IPS-20b (cell line): ENCODE measurements around the gene RAB43.
"Not testable (repeated sequence)": the region's sequence is repeated elsewhere in the genome, so short reads cannot be mapped to it uniquely, and the experiment has no call there.

Experiments
- H3K27ac ChIP-seq: one replicate; pipeline ENCODE4 v1.5.1; 2013; ENCODE audit warnings: low read length
- H3K27me3 ChIP-seq: 2 replicates; pipeline ENCODE4 v1.6.1; 2013; ENCODE audit warnings: mild to moderate bottlenecking, low read length, inconsistent platforms; ENCODE audit not compliant: insufficient read depth
- H3K36me3 ChIP-seq: 2 replicates; pipeline ENCODE4 v1.6.1; 2013; ENCODE audit warnings: low read depth, mild to moderate bottlenecking, inconsistent platforms, low read length, moderate library complexity; ENCODE audit not compliant: insufficient read depth
- H3K4me1 ChIP-seq: 2 replicates; pipeline ENCODE4 v1.6.1; 2013; ENCODE audit warnings: mild to moderate bottlenecking, control low read depth, inconsistent platforms, low read length, moderate library complexity; ENCODE audit not compliant: insufficient read depth
- H3K4me3 ChIP-seq: 2 replicates; pipeline ENCODE4 v1.5.1; 2013; ENCODE audit warnings: mild to moderate bottlenecking, low read length, inconsistent platforms
- H3K9ac ChIP-seq: 2 replicates; pipeline ENCODE4 v1.6.1; 2013; ENCODE audit warnings: low read depth, mild to moderate bottlenecking, inconsistent platforms, low read length, moderate library complexity
- H3K9me3 ChIP-seq: 2 replicates; pipeline ENCODE4 v1.6.1; 2013; ENCODE audit warnings: mild to moderate bottlenecking, low read depth, low read length, inconsistent platforms; ENCODE audit not compliant: insufficient read depth

Gene RAB43

GRCh38 chr3:129121792-129122411 is at the start of gene RAB43:
Gene RAB43, minus strand, starts transcription at chr3:129121804. Its CDS starts 315 bp downstream, at chr3:129121489.
- no peaks in the 10 kb centered on the region for H3K36me3 ChIP-seq
- H3K27ac ChIP-seq, result no peak within 1 kb of the TSS
- H3K9ac ChIP-seq, result peak within 1 kb of the TSS; percentile 83; the same call in 1 of the 2 replicates
- H3K9me3 ChIP-seq, result no peaks in the 10 kb centered on the region
- no peaks in the 10 kb centered on the region for H3K27me3 ChIP-seq
- peaks cover 20% of the 10 kb centered on the region for H3K4me1 ChIP-seq
- peak within 1 kb of the TSS; percentile 84 for H3K4me3 ChIP-seq

DNA sequence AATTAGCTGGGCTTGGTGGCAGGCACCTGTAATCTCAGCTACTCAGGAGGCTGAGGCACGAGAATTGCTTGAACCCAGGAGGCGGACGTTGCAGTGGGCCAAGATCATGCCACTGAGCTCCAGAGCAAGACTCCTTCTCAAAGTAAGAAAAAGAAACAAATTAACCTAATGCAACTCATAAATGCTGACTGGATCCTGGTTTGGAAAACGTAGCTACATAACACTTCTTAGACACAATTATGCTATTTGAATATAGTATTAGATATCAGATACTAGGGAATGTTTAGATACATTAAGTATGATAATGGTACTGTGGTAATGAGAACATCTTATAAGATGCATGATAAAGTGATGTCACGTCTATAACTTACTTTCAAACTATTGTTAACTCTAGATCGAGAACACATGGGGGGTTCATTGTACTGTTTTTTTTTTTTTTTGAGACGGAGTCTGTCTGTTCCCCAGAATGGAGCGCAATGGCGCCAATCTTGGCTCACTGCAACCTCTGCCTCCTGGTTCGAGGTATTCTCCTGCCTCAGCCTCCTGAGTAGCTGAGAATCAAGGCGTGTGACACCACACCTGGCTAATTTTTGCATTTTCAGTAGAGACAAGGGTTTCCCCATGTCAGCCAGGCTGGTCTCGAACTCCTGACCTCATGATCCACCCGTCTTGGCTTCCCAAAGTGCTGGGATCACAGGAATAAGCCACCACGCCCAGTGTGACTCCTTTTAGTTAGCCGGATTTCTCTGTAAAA is 45.2 kb upstream of the RAB43 start:
- Histone ChIP-seq H3K4me3 (no peak overlapping the region), H3K36me3 (peaks cover 56% of the 10 kb centered on the region), H3K4me1 (peaks cover 7% of the 10 kb centered on the region; the same call in 1 of the 2 replicates), H3K27me3 (no peaks in the 10 kb centered on the region), H3K9me3 (no peaks in the 10 kb centered on the region), H3K27ac (no peak overlapping the region), H3K9ac (no peak overlapping the region)

- H3K9me3 ChIP-seq, H3K27me3 ChIP-seq, H3K4me1 ChIP-seq, H3K9ac ChIP-seq, H3K4me3 ChIP-seq, H3K27ac ChIP-seq: not testable (repeated sequence)
- peaks cover 44% of the 10 kb centered on the region for H3K36me3 ChIP-seq
Measured at GRCh38 chr3:129165594-129165993, 44.0 kb upstream of the RAB43 start.

DNA sequence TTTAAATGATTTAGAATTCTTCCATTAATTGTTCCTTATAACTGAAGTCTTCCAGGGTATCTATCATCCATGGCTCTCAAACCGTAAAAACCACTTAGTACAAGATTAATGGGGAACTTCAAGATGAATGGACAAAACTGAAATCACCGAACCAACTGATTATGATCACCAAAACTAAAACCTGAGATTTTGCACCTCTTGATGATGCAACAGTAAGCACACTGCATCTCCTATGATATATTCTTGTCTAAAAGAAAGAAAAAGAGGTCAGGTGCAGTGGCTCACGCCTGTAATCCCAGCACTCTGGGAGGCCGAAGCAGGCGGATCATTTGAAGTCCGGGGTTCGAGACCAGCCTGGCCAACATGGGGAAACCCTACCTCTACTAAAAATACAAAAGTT is 42.9 kb upstream of the RAB43 start:
- Histone ChIP-seq H3K27me3 (no peaks in the 10 kb centered on the region), H3K36me3 (peaks cover 33% of the 10 kb centered on the region), H3K9me3 (no peaks in the 10 kb centered on the region), H3K9ac (no peak overlapping the region), H3K4me1 (peaks cover 8% of the 10 kb centered on the region; the same call in 1 of the 2 replicates), H3K27ac (no peak overlapping the region), H3K4me3 (no peak overlapping the region)

DNA sequence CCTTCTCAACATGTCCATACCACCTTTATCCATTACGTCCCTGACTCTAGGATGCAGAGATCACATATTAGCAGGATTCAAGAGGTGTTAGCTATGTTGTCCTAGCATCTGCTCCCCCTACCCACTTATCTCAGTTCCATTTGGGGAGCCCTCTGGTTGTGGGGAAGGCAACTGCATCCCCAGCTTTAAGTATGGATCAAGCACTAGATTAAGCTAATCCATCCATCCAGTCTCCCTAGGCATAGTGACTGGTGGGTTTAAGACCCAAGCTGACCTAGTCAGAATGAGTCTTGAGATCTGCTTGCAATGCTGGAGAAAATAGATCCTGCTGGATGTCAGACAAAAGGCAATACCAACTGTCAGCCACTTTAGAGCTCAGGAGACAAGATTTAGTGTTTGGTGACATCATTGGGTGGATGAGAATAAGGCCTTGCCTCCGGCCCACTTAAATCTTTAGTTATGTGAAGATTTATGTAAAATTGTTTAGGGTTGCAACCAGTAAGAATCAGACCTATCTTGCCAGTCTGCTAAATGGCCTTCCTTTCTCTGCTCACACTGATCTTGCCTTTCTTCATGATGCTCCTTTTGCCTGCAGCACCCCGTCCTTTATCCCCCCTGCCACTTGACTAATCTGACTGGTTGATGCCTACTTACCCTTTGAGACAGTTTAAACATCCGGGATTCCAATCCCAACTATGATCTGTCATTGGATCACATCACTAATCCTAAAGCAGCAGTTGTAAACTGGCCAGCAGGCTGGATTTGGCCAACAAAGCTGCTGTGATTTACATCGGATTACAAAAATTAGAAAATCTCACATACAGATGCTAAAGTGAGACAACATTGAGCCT is 41.4 kb upstream of the RAB43 start:
- Histone ChIP-seq H3K36me3 (peaks cover 33% of the 10 kb centered on the region), H3K9me3 (no peaks in the 10 kb centered on the region), H3K27ac (no peak overlapping the region), H3K27me3 (no peaks in the 10 kb centered on the region), H3K9ac (peak overlapping the region; percentile 93; the same call in 1 of the 2 replicates), H3K4me3 (peak overlapping the region; percentile 85), H3K4me1 (peaks cover 11% of the 10 kb centered on the region; the same call in 1 of the 2 replicates)

- Histone ChIP-seq H3K27ac (peak overlapping the region; percentile 88), H3K4me3 (peak overlapping the region; percentile 85), H3K4me1 (peaks cover 11% of the 10 kb centered on the region; the same call in 1 of the 2 replicates), H3K36me3 (peaks cover 32% of the 10 kb centered on the region), H3K27me3 (no peaks in the 10 kb centered on the region), H3K9ac (peak overlapping the region; percentile 93), H3K9me3 (no peaks in the 10 kb centered on the region)
Measured at GRCh38 chr3:129161860-129162271, 40.3 kb upstream of the RAB43 start.

DNA sequence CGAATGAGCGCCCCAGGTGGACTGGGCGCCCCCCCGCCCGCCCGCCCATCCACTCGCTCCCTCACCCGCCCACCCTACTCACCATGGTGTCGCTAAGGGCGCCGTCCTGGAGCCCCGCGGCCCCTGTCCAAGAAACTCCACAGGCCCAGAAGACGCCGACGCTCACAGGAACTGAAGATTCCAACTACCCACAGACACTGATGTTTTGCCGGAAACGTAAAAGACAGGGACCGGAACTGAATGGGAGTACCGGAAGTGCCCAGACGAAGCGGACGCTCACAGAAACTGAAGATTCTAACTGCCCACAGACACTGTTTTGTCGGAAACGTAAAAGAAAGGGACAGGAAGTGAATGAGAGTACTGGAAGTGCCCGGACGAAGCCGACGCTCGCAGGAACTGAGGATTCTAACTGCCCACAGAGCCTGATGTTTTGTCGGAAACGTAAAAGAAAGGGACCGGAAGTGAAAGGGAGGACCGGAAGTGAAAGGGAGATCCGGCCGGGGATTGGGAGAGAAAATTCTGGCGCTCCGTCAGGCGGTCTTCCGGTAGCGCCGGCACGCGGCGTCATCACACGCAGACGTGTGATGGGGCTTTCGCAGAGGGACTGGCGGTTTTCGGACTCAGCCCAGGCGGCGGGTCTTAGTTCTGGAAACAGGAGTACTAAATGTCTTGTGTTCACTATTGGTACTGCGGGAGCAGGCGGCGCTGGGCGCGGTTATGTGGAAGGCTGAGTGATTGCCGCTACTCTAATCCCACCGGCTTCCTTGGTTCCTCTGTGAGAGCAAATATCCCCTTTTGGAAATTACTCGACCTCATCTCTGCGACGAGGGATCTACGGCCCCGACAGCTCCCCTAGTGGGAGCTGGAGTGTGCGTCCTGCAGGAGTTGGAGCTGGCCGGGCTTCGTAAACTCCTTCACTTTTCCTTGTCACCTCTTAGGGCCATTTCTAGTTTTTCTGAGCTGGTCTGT is 39.6 kb upstream of the RAB43 start, which contains the start of gene ISY1:
ISY1 (minus strand) TSS at position 173 of the 969 bp plus-strand sequence; CDS start at position 85, 88 bp downstream.
- Histone ChIP-seq H3K9ac (peak within 1 kb of the TSS; percentile 93), H3K4me3 (peak within 1 kb of the TSS; percentile 86), H3K36me3 (peaks cover 32% of the 10 kb centered on the region), H3K27me3 (no peaks in the 10 kb centered on the region), H3K27ac (peak within 1 kb of the TSS; percentile 88), H3K9me3 (no peaks in the 10 kb centered on the region), H3K4me1 (peaks cover 11% of the 10 kb centered on the region; the same call in 1 of the 2 replicates)

DNA sequence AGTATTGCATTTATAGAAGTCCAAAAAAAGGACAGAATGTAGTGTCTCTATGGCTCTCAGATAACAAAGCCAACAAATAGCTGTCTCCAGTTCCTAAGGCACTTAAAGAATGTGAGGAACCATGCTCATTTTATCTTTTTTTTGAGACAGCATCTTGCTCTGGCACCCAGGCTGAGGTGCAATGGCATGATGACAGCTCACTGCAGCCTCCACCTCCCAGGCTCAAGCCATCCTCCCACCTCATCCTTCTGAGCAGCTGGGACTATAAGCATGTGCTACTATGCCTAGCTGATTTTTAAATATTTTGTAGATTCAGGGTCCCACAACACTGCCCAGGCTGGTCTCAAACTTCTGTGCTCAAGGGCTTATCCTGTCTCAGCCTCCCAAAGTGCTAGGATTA is 23.2 kb upstream of the RAB43 start:
- no peak overlapping the region for H3K9ac ChIP-seq
- H3K4me3 ChIP-seq, result no peak overlapping the region
- no peaks in the 10 kb centered on the region for H3K9me3 ChIP-seq
- H3K4me1 ChIP-seq, result no peaks in the 10 kb centered on the region
- H3K27ac ChIP-seq, result no peak overlapping the region
- H3K27me3 ChIP-seq, result no peaks in the 10 kb centered on the region
- H3K36me3 ChIP-seq, result peaks cover 35% of the 10 kb centered on the region

DNA sequence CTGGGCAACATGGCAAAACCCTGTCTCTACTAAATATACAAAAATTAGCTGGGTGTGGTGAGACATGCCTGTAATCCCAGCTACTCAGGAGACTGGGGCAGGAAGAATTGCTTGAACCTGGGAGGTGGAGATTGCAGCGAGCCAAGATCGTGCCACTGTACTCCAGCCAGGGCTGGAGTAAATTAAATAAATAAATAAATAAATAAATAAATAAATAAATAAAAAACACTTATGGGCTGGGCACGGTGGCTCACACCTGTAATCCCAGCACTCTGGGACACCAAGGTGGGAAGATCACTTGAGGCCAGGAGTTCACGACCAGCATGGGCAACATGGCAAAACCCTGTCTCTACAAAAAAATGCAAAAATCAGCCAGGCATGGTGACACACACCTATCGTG is 19.4 kb upstream of the RAB43 start:
- not testable (repeated sequence) for H3K4me1 ChIP-seq, H3K9ac ChIP-seq, H3K27ac ChIP-seq, H3K9me3 ChIP-seq, H3K4me3 ChIP-seq, H3K27me3 ChIP-seq
- peaks cover 42% of the 10 kb centered on the region for H3K36me3 ChIP-seq

- H3K27ac ChIP-seq, result no peak overlapping the region
- H3K36me3 ChIP-seq, result peaks cover 35% of the 10 kb centered on the region
- H3K27me3 ChIP-seq, result no peaks in the 10 kb centered on the region
- no peaks in the 10 kb centered on the region for H3K4me1 ChIP-seq
- H3K4me3 ChIP-seq, result no peak overlapping the region
- no peak overlapping the region for H3K9ac ChIP-seq
- H3K9me3 ChIP-seq, result no peaks in the 10 kb centered on the region
Measured at GRCh38 chr3:129139911-129140310, 18.3 kb upstream of the RAB43 start.
